ENCODE measurements around the gene IPCEF1. TPM values are rescaled to one million over a fixed set of nuclear protein-coding genes. Genes with fewer than 3 reads are reported as not detected.

IPCEF1 gene
- polyA plus RNA-seq, 1 donor from 2014 or later = 3.9 TPM

DNA sequence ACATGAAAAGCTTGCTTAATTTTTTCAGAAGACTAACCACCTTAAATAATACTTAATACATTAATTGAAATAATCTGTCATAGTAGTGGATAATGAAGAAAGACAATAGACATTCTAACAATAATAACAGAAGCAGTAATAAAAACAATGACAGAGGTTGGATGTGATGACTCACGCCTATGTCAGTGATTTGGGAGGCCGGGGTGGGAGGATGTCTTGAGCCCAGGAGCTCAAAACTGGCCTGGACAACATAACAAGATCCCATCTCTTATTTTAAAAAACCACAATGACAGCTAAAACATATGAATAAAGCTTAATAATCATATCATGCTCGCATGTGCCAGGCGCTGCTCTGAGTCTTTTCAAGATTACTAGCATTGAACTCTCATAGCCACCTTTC, 105.5 kb downstream of the IPCEF1 start:
- H3K4me3 ChIP-seq (ENCODE audit: low read length) = no peak overlapping the region
- H3K27me3 ChIP-seq (ENCODE audit: insufficient read depth, low read depth, low read length) = no peaks in the 10 kb centered on the region
- H3K9me3 ChIP-seq (ENCODE audit: low read length) = no peaks in the 10 kb centered on the region
- no peak overlapping the region for H2AFZ ChIP-seq (ENCODE audit: low read depth, low read length)
- no peak overlapping the region for H3K4me2 ChIP-seq (ENCODE audit: low read length)
- no peaks in the 10 kb centered on the region for H3K79me2 ChIP-seq (replicated peaks; ENCODE audit: insufficient read depth, low read length)
- H4K20me1 ChIP-seq (ENCODE audit: insufficient read depth) = no peaks in the 10 kb centered on the region
- no peaks in the 10 kb centered on the region for H3K9me2 ChIP-seq (ENCODE audit: insufficient read depth, low read length)
- TF ChIP-seq RAD21 (conservative IDR thresholded peaks at IDR 0.05) = no peak
- no peak for TF ChIP-seq MXI1 (conservative IDR thresholded peaks at IDR 0.05; ENCODE audit: poor library complexity, severe bottlenecking)
- TF ChIP-seq POLR2AphosphoS5 (IDR thresholded peaks at IDR 0.05) = no peak
- no peak for TF ChIP-seq TAF1 (IDR thresholded peaks at IDR 0.05; ENCODE audit: low read depth)
- TF ChIP-seq, protein P1, sequence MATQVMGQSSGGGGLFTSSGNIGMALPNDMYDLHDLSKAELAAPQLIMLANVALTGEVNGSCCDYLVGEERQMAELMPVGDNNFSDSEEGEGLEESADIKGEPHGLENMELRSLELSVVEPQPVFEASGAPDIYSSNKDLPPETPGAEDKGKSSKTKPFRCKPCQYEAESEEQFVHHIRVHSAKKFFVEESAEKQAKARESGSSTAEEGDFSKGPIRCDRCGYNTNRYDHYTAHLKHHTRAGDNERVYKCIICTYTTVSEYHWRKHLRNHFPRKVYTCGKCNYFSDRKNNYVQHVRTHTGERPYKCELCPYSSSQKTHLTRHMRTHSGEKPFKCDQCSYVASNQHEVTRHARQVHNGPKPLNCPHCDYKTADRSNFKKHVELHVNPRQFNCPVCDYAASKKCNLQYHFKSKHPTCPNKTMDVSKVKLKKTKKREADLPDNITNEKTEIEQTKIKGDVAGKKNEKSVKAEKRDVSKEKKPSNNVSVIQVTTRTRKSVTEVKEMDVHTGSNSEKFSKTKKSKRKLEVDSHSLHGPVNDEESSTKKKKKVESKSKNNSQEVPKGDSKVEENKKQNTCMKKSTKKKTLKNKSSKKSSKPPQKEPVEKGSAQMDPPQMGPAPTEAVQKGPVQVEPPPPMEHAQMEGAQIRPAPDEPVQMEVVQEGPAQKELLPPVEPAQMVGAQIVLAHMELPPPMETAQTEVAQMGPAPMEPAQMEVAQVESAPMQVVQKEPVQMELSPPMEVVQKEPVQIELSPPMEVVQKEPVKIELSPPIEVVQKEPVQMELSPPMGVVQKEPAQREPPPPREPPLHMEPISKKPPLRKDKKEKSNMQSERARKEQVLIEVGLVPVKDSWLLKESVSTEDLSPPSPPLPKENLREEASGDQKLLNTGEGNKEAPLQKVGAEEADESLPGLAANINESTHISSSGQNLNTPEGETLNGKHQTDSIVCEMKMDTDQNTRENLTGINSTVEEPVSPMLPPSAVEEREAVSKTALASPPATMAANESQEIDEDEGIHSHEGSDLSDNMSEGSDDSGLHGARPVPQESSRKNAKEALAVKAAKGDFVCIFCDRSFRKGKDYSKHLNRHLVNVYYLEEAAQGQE (IDR thresholded peaks at IDR 0.05; ENCODE audit: borderline replicate concordance) = no peak
- TF ChIP-seq, protein P2, sequence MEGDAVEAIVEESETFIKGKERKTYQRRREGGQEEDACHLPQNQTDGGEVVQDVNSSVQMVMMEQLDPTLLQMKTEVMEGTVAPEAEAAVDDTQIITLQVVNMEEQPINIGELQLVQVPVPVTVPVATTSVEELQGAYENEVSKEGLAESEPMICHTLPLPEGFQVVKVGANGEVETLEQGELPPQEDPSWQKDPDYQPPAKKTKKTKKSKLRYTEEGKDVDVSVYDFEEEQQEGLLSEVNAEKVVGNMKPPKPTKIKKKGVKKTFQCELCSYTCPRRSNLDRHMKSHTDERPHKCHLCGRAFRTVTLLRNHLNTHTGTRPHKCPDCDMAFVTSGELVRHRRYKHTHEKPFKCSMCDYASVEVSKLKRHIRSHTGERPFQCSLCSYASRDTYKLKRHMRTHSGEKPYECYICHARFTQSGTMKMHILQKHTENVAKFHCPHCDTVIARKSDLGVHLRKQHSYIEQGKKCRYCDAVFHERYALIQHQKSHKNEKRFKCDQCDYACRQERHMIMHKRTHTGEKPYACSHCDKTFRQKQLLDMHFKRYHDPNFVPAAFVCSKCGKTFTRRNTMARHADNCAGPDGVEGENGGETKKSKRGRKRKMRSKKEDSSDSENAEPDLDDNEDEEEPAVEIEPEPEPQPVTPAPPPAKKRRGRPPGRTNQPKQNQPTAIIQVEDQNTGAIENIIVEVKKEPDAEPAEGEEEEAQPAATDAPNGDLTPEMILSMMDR (IDR thresholded peaks at IDR 0.05; ENCODE audit: poor library complexity, severe bottlenecking) = no peak
- TF ChIP-seq SMC3 (conservative IDR thresholded peaks at IDR 0.05; ENCODE audit: poor library complexity) = no peak
- no peaks in the 10 kb centered on the region for H3F3A ChIP-seq (ENCODE audit: insufficient read depth, low read length, poor library complexity, severe bottlenecking)
- H3K36me3 ChIP-seq (ENCODE audit: insufficient read depth, low read length) = no peaks in the 10 kb centered on the region
- H3K9ac ChIP-seq (ENCODE audit: low read length) = no peak overlapping the region
- no peak overlapping the region for H3K27ac ChIP-seq (ENCODE audit: low read length)

DNA sequence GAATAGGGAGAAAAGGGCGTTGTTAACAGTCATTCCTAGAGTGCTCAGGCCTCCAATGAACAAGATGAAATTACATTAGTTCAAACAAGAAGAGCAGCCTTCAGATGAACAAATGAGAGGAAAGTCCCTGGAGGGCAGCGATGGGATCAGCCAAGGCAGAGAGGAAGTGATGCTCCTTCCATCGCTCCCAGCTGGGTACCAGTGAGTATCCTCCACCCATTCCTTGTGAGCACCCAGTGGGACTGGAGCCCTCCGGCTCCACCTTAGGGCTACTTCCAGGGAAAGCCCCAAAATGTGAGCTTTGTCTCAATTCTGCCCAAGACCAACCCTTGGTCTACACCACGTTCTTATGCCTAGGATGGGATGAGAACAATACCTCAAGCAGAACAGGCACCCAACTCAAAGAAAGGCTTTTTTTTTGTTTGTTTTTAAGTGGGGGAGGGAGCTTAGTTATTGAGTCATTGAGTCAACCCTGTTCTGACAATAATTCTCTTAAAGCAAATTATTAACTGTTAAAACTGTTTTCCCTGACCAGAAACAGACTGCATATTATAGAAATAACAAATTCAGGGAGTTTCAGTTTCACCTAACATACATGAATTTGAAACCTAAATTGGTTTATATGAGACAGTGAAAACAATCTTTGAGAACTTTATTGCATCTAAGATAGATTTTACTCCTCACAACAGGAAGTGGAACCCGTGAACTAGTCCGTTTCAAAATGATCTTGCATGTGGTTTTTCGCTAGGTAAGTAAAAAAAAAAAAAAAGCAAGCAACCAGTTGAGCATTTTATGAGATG, 106.9 kb downstream of the IPCEF1 start:
- no peaks in the 10 kb centered on the region for H3K9me2 ChIP-seq (ENCODE audit: insufficient read depth, low read length)
- H3K27ac ChIP-seq (ENCODE audit: low read length) = no peak overlapping the region
- H2AFZ ChIP-seq (ENCODE audit: low read depth, low read length) = no peak overlapping the region
- H3K79me2 ChIP-seq (replicated peaks; ENCODE audit: insufficient read depth, low read length) = no peaks in the 10 kb centered on the region
- H3K9ac ChIP-seq (ENCODE audit: low read length) = no peak overlapping the region
- no peak overlapping the region for H3K4me2 ChIP-seq (ENCODE audit: low read length)
- no peaks in the 10 kb centered on the region for H3F3A ChIP-seq (ENCODE audit: insufficient read depth, low read length, poor library complexity, severe bottlenecking)
- H3K9me3 ChIP-seq (ENCODE audit: low read length) = no peaks in the 10 kb centered on the region
- H4K20me1 ChIP-seq (ENCODE audit: insufficient read depth) = no peaks in the 10 kb centered on the region
- H3K36me3 ChIP-seq (ENCODE audit: insufficient read depth, low read length) = no peaks in the 10 kb centered on the region
- H3K27me3 ChIP-seq (ENCODE audit: insufficient read depth, low read depth, low read length) = no peaks in the 10 kb centered on the region
- no peak for TF ChIP-seq SMC3 (conservative IDR thresholded peaks at IDR 0.05; ENCODE audit: poor library complexity)
- TF ChIP-seq EP300 (conservative IDR thresholded peaks at IDR 0.05; ENCODE audit: poor library complexity, severe bottlenecking) = no peak
- no peak for TF ChIP-seq EZH2 (IDR thresholded peaks at IDR 0.05; ENCODE audit: borderline replicate concordance, insufficient read depth, low read length, poor library complexity, severe bottlenecking)
- TF ChIP-seq, protein P2 (IDR thresholded peaks at IDR 0.05; ENCODE audit: poor library complexity, severe bottlenecking) = no peak
- TF ChIP-seq TAF1 (IDR thresholded peaks at IDR 0.05; ENCODE audit: low read depth) = no peak
- TF ChIP-seq POLR2AphosphoS5 (IDR thresholded peaks at IDR 0.05) = no peak
- TF ChIP-seq, protein P1 (IDR thresholded peaks at IDR 0.05; ENCODE audit: borderline replicate concordance) = no peak
- TF ChIP-seq MXI1 (conservative IDR thresholded peaks at IDR 0.05; ENCODE audit: poor library complexity, severe bottlenecking) = no peak
- TF ChIP-seq RAD21 (conservative IDR thresholded peaks at IDR 0.05) = no peak
- no peak overlapping the region for H3K4me3 ChIP-seq (ENCODE audit: low read length)
